CD1c-positive myeloid dendritic cell (primary cell): ENCODE results near the gene ERBB3.
A peak's percentile ranks its signal among the peaks of the same experiment; 100 is the strongest.

ENCODE experiments used
- DNase-seq: peaks from one replicate; pipeline ENCODE4 v3.0.0-alpha.2; 2016; ENCODE audit errors: extremely low spot score

ERBB3 gene

DNA sequence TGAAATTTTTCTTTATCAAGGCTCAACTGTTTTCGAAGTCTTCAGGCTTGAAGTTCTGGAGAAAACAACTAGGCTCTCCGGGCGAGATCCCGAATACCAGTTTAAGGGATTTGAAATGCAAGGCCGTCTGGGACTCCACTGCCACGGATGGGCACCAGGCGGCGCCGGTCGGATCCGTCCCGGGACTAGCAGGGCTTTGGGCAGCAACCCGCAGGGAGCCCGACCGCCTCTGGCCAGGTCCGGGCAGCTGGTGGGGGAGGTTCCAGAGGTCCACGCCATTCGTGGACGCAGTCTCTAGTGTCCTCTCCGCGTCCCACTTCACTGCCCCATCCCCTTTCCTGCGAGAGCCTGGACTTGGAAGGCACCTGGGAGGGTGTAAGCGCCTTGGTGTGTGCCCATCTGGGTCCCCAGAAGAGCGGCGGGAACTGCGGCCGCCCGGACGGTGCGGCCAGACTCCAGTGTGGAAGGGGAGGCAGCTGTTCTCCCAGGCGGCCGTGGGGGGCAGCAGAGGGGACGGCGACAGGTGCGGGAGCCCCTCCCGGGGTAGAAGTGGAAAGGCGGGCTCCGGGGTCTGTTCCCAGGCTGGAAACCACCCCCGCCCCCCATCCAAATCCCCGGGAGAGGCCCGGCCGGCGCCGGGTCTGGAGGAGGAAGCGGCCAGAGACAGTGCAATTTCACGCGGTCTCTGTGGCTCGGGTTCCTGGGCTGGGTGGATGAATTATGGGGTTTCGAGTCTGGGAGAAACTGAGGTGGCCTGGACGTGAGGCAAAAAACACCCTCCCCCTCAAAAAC, 838 bp upstream of the ERBB3 start:
- peak; percentile 76 for DNase-seq

DNA sequence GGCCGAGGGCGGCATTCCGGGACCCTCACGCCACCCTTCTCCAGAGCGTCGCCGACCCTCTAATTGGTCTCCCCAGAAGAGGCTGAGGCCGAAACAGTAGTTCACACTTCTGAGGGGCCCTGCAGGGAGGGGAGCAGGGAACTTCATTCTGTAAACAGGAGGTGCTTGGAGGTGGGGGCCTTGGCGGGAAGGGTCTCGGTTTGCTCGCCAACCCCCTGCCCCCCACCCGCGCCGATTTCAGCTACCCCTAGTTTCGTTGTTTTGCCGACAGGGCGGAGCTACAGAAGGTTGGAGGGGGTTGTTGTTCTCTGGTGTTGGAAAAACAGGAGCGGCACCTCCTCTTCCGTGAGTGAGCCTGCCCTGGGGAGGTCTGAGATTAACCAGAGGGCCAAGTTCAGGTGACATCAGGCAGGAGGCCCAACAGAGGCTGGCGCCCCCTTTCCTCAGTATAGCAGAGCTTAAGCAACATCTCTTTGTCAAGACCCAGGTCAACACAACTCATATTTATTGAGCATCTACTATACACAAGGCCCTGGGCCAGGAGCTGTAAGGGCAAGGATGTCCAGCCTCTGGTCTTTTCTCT, 682 bp downstream of the ERBB3 start:
- DNase-seq = no peak

DNA sequence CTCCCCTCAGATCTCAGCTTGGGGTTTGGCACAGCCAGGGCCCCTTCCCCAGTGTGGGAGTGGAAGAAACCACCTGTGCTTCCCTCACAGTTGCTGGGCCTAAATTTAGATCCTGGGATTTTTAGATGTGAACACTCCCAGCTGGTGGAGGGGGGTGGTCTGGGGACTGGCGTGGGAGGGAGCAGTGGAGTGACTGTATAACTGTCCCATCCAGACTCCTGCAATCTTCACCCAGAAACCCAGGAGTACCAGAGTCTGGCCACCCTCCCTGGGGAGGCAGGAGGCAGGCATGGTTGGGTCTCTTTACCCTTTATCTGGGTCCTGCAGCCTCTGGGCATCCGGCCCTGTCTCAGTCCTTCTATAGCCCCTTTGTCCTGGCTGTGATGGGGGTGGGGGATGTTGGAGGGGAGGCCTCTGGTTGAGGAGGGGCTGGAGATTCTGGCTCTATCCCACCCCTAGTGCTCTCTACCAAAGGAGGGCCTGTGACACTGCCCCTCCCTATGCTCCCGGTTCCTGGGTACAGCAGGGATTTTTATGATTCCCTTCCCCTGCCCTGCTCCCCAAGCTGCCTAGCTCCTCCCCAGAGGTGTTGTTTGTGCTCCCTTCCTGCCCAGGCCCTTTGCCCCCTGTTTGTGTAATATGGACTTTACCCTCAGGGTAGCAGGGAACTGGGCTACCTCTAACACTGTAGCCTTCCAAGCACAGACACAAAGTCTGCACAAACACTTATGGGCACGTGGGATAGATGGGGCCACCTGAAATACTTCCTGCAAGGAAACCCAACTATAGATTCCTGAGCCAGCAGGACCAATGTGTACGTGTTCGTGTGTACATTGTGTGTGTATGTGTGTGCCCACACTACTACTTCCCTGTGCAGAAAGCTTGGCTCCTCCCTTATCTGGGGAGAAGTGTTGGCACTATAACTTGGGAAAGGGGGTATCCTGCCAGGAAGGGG, 1.7 kb downstream of the ERBB3 start:
- DNase-seq = no peak

DNA sequence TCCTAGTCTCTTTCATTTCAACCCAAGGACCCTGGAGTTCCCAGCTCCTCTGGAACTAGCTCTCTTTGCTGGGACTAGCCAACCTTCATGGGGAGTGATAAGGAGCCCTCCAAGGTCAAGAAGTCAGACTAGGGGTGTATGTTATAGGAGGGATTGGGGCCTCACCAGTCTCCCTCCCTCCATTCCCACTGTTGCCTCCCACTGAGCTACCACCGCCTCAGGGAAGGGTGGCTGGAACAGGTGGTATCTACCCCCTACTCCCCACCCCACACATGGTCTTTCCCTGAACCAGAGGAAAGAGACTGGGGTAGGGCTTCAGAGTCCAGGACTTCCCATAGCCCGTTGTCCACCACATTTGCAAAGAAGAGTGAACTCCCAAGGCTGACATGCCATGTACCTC, 2.4 kb downstream of the ERBB3 start:
- no peak for DNase-seq

DNA sequence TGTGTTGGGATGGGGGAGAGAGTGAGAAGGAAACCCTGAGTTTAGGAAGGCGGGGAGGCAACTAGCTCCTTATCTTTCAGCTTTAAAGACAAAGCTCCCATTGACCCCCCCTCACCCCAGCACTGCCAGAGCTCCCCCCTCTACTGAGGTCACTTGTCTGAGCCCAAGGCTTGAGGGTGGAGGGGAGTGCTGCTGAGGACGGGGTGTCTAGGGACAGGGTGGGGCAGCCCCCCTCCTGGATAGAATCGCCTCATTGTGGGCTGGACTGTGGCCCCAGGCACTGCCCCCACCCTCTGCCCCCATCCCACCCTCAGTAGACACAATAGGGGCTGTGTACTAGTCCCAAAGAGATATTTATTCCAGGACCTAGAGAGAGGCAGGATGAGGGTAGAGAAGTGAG, 3.0 kb downstream of the ERBB3 start:
- no peak for DNase-seq

DNA sequence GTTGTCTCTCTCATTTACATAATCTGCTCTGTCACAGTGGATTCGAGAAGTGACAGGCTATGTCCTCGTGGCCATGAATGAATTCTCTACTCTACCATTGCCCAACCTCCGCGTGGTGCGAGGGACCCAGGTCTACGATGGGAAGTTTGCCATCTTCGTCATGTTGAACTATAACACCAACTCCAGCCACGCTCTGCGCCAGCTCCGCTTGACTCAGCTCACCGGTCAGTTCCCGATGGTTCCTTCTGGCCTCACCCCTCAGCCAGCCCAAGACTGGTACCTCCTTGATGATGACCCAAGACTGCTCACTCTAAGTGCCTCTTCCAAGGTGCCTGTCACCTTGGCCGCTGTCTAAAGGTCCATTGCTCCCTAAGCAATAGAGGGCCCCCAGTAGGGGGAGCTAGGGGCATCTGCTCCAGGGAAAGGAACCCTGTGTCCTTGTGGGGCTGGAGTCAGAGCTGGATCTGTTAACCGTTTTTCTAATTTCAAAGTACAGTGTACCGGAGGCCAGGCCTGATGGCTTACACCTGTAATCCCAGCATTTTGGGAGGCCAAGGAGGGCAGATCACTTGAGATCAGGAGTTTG, 5.1 kb downstream of the ERBB3 start:
- DNase-seq = peak; percentile 29

DNA sequence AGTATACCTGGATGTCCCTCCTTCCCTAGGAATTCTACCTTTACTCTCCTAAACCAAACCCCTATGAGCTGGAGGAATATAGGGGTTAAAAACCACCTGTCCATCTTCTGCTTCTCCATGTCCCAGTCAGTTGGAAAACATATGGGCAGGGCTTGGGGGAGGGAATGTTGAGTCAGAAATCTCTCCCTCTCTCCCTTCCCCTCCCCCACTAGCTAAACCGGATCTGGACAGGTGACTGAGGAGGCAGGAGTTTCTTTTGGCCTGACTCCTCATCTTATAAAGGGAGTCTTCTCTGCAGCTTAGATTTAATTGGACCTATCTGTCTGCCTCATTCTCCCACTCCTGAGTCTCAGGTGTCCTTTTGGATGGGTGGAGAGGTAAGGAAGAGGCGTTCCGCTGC, 6.1 kb downstream of the ERBB3 start:
- no peak for DNase-seq

DNA sequence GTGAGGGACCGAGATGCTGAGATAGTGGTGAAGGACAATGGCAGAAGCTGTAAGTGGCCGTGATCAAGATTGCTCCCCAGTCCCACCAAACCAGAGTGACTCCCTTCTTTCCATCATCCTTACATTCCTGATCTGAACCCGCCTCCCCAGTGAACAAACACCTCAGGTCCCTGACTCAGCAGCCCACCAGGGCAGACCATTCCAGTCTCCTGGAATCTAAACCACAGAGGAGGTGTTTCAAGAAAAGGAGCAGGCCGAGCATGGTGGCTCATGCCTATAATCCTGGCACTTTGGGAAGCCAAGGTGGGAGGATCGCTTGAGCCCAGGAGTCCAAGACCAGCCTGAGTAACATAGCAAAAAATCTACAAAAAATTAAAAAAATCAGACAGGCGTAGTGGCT, 6.6 kb downstream of the ERBB3 start:
- DNase-seq = no peak

DNA sequence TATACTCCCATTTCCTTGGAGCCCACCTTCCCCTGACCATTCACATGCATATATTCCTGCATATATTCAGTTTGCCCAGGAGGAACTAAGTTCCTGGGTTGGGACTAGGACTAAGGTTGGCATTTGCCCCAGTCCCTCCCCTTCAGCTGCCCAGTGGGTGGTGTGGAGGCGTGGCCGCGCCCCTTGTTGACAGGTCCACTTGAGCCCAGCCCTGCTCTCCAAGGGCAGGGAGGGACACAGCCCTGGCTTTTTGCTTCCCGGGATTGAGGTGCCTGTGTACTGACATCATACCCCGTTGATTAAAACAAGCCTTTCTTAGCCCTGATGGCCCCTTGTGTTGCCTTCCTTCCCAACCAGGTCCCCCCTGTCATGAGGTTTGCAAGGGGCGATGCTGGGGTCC, 7.3 kb downstream of the ERBB3 start:
- DNase-seq = peak; percentile 32

DNA sequence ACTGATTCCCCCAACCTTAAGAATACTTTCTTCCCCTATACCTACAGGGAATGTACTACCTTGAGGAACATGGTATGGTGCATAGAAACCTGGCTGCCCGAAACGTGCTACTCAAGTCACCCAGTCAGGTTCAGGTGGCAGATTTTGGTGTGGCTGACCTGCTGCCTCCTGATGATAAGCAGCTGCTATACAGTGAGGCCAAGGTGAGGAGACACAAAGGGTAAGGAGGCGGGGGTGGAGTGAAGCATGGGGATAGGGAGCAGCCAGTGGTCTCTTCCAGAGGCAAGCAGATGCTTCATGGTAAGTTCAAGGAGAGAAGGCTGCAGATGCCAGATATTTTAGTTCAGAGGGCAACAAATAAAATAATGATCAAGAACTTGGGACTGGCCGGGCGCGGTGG, 17.8 kb downstream of the ERBB3 start:
- DNase-seq = no peak

DNA sequence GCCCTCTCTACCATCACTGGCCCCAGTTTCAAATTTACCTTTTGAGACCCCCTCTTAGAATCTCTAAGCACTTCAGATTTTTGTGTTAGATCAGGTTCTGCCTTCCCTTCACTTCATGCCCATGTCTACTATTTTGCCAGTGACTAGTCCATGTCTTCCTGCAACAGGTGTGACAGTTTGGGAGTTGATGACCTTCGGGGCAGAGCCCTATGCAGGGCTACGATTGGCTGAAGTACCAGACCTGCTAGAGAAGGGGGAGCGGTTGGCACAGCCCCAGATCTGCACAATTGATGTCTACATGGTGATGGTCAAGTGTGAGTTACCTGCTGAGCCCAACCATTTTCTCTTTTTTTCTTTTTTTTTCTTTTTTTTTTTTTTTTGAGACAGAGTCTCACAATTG, 18.6 kb downstream of the ERBB3 start:
- DNase-seq = no peak

DNA sequence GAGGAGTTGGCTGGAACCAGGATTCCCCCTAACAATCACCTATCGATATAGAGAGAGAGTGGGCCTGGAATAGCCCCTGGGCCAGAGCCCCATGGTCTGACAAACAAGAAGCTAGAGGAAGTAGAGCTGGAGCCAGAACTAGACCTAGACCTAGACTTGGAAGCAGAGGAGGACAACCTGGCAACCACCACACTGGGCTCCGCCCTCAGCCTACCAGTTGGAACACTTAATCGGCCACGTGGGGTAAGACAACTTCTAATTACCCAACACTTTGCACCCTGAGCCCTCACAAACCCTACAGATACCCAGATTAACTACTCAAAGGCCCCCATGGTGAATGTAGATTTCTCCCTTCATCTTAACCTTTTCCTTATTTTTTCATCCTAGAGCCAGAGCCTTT, 19.8 kb downstream of the ERBB3 start:
- no peak for DNase-seq

DNA sequence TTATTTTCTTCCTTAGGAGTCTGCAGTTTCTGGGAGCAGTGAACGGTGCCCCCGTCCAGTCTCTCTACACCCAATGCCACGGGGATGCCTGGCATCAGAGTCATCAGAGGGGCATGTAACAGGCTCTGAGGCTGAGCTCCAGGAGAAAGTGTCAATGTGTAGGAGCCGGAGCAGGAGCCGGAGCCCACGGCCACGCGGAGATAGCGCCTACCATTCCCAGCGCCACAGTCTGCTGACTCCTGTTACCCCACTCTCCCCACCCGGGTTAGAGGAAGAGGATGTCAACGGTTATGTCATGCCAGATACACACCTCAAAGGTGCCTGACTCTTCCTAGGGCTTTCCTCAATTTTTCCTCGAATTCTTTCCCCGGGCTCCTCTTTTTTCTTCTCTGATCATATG, 21.1 kb downstream of the ERBB3 start:
- no peak for DNase-seq

DNA sequence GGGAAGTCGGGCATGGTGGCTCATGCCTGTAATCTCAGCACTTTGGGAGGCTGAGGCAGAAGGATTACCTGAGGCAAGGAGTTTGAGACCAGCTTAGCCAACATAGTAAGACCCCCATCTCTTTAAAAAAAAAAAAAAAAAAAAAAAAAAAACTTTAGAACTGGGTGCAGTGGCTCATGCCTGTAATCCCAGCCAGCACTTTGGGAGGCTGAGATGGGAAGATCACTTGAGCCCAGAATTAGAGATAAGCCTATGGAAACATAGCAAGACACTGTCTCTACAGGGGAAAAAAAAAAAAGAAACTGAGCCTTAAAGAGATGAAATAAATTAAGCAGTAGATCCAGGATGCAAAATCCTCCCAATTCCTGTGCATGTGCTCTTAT, 22.7 kb downstream of the ERBB3 start:
- no peak for DNase-seq

DNA sequence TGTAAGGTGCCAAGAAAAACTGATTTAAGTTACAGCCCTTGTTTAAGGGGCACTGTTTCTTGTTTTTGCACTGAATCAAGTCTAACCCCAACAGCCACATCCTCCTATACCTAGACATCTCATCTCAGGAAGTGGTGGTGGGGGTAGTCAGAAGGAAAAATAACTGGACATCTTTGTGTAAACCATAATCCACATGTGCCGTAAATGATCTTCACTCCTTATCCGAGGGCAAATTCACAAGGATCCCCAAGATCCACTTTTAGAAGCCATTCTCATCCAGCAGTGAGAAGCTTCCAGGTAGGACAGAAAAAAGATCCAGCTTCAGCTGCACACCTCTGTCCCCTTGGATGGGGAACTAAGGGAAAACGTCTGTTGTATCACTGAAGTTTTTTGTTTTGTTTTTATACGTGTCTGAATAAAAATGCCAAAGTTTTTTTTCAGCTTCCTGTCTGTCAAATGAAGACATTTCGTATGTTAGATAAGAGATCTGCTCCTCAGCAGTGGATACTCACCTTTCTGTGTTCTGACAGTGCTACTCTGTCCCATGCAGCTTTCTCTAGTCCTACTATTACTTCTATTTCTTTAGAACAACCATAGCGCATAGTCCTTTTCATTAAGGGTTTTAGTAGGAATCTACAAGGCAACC, 23.2 kb downstream of the ERBB3 start:
- peak; percentile 19 for DNase-seq

DNA sequence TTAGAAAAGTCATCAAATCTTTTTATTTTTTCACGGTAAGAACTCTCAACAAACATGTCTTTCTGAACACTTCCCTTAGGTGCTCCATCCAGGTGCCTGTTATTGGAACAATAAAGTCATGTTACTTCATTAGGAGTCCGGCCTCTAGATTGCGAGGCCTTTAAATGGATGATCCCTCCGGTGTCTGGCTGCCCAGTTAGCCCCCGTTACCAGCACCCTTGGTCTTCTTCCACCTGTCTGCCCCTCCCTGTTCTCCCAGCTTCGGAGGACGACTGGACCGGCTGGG, 23.8 kb downstream of the ERBB3 start:
- DNase-seq = peak; percentile 11

DNA sequence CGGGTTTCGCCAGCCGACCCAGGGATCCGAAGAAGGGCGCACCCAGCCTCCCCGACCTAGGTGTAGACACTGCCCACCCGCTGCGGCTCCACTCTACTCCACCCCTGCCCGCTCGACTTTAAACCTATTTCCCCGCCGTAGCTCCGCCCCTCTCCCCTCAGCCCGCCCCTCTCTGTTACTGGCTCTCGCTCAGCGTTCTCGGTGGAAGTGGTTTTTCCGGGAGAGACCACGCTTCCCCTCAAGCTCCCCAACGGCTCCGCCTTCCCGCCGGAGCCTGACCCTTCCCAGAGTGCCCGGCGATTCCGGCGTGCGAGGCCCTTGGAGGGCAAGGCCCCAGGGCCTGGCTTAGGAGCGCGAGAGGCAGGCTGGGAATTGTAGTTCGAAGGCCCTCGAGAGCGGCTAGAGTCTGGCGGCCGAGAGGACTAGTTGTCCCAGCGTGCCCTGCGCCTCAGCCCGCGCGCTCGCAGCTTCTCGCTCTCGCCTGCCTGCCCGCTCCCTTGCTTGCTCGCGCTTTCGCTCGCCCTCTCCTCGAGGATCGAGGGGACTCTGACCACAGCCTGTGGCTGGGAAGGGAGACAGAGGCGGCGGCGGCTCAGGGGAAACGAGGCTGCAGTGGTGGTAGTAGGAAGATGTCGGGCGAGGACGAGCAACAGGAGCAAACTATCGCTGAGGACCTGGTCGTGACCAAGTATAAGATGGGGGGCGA, 24.3 kb downstream of the ERBB3 start, which contains the start of gene PA2G4:
Gene PA2G4 (plus strand): TSS at position 451 of the 706 bp plus-strand sequence. CDS start 179 bp downstream, at position 630.
- DNase-seq = peak; percentile 99

DNA sequence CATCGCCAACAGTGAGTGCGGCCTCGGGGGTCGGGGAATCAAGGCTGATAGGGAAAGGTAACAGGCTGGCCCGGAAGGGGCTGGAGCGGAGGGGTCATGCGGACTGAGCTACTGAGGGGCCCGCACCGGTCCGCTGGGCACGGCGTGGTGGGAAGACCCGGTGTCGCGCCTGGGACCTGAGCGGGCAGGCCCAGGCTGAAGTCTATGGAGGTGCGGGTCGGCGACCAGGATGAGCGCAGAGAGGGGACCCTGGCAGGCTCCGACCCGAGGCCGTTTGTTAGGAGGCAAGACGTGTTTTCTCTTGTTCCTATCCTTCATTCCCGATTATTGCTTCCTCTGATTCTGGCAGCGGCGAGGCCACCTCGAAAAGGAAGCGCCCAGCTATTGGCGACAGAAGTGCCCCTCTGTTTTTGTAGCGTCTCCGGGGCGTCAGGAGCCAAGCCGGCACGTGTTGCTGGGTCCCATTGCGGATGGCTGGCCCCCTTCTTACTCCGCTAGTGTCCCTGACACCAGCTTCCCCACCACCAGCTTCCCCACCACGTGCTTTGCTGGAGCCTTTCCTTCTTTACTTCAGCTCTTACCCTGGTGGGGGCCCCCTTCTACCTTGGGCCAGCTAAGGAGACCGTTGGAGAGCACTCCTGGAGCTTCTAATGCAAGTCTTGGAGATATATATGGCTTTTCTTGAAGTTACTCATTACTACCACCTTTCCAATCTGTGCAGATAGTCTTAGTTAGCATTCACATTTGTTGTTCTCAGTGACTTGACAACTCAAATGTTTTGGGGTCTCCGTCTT, 25.0 kb downstream of the ERBB3 start:
- peak; percentile 25 for DNase-seq

DNA sequence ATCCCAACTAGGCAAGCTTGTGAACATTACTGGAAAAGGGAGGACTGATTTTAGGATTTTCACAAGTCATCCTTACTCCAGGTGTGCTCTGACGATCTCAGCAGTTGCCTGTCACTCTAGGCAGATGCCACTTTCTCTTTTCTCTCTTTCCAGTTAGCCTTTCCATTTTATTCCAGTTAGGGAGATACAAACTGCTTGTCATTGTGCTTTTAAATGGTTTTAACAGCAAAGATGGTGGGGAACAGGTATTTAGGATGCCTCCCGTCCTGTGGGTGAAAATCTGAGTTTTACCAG, 25.6 kb downstream of the ERBB3 start:
- DNase-seq = no peak

DNA sequence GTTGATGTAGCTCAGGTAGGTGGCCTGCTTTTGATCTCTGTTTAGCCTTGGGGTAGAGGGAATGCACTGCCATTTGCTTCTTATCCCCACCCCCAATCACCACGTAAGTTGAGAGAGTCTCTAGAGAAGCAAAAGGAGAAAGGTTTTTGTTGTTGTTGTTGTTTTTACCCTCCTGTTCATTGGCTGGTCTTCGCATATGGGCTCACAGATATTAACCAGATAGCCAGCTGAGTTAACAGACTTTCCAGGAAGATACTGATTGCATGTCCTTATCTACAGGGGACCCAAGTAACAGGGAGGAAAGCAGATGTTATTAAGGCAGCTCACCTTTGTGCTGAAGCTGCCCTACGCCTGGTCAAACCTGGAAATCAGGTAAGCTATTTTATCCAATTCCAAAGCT, 27.3 kb downstream of the ERBB3 start:
- DNase-seq = no peak

DNA sequence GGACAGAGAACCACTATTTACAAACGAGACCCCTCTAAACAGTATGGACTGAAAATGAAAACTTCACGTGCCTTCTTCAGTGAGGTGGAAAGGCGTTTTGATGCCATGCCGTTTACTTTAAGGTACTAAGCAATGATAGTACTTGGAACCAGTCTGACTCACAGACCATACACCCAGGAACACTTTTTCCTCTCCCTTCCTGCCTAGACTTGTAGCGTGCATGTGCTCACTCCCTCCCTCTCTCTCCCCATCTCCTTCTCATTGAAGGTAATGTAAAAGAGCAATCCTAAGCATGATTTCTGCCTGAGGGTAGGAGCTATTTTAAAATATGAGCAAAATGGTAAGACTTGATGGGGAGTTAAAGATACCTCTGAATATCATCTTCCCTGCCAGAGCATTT, 30.6 kb downstream of the ERBB3 start:
- no peak for DNase-seq
